H1 (cell line): Measurements from ENCODE around the gene MED16. TPM values are rescaled to one million over a fixed set of nuclear protein-coding genes. Genes with fewer than 3 reads are reported as not detected.

Experiments
- CTCF ChIA-PET: fragments of 300-600 bp; sonication (Branson Sonifier 250); formaldehyde crosslinking; loops from one replicate; lab custom pipeline; 2021; ENCODE audit not compliant: partially characterized antibody; lab: Charles Lee
- POLR2A ChIA-PET: fragments of 300-600 bp; sonication (Branson Sonifier 250); formaldehyde crosslinking; loops from one replicate; lab custom pipeline; 2021; ENCODE audit warnings: inconsistent platforms; ENCODE audit not compliant: partially characterized antibody; lab: Charles Lee
- DNase-seq, 2 experiments: peaks; one replicate each; pipeline versions ENCODE4 v3.0.0 to v3.0.0-alpha.2; 2010 to 2022; ENCODE audit warnings: low spot score in 2 of 2, low read depth in 1 of 2, mixed read lengths in 1 of 2
- FAIRE-seq: peaks from 2 replicates; lab custom pipeline; 2011; peaks lifted over from hg19 to GRCh38; lab: Jason Lieb, UNC
- H2AFZ ChIP-seq: 2 replicates; pipeline ENCODE4 v1.8.1; 2012; ENCODE audit warnings: low read length, inconsistent platforms
- H2AK5ac ChIP-seq: 2 replicates; pipeline ENCODE4 v1.6.1; 2013; ENCODE audit warnings: low read depth, low read length
- H2BK120ac ChIP-seq: replicated peaks from 2 replicates; pipeline ENCODE3; 2013; ENCODE audit warnings: low read depth, low read length, inconsistent platforms
- H2BK12ac ChIP-seq: 2 replicates; pipeline ENCODE4 v1.6.1; 2013; ENCODE audit warnings: low read depth, low read length
- H2BK15ac ChIP-seq: 2 replicates; pipeline ENCODE4 v1.6.1; 2013; ENCODE audit warnings: low read length
- H2BK20ac ChIP-seq: 2 replicates; pipeline ENCODE4 v1.6.1; 2013; ENCODE audit warnings: low read length
- H2BK5ac ChIP-seq: 2 replicates; pipeline ENCODE4 v1.6.1; 2013; ENCODE audit warnings: low read depth, low read length
- H3K14ac ChIP-seq: 2 replicates; pipeline ENCODE4 v1.6.1; 2013; ENCODE audit warnings: inconsistent platforms; ENCODE audit not compliant: insufficient read length
- H3K18ac ChIP-seq: 2 replicates; pipeline ENCODE4 v1.6.1; 2013; ENCODE audit warnings: low read length; ENCODE audit errors: extremely low read depth
- H3K23ac ChIP-seq: 2 replicates; pipeline ENCODE4 v1.6.1; 2013; ENCODE audit warnings: inconsistent platforms; ENCODE audit not compliant: insufficient read length
- H3K23me2 ChIP-seq: 2 replicates; pipeline ENCODE4 v1.6.1; 2013; ENCODE audit warnings: low read depth, low read length
- H3K27ac ChIP-seq: 2 replicates; pipeline ENCODE4 v1.6.1; 2011; ENCODE audit warnings: low read depth, low read length, inconsistent platforms
- H3K27me3 ChIP-seq, 4 experiments: replicated peaks in 1 of 4; 1 replicate in 1 of 4; 2 replicates in 3 of 4; pipeline versions ENCODE4 v1.6.1 to v1.8.1; 2011 to 2013; ENCODE audit warnings: low read length in 3 of 4, mild to moderate bottlenecking in 3 of 4, inconsistent platforms in 2 of 4, mixed read lengths in 2 of 4, moderate library complexity in 1 of 4; ENCODE audit not compliant: control insufficient read depth in 3 of 4, insufficient read depth in 3 of 4; ENCODE audit errors: extremely low read depth in 1 of 4
- H3K36me3 ChIP-seq, 4 experiments: 2 replicates each; pipeline versions ENCODE4 v1.6.1 to v1.8.1; 2011 to 2013; ENCODE audit warnings: mild to moderate bottlenecking in 4 of 4, low read length in 3 of 4, moderate library complexity in 2 of 4, control low read depth in 1 of 4, inconsistent platforms in 1 of 4; ENCODE audit not compliant: insufficient read depth in 4 of 4, control insufficient read depth in 2 of 4
- H3K4ac ChIP-seq: replicated peaks from 2 replicates; pipeline ENCODE3; 2013; ENCODE audit warnings: low read length, low read depth, mixed read lengths, inconsistent platforms; ENCODE audit not compliant: insufficient read length
- H3K4me1 ChIP-seq, 4 experiments: replicated peaks in 1 of 4; 1 replicate in 1 of 4; 2 replicates in 3 of 4; pipeline versions ENCODE4 v1.6.1 to v1.8.1; 2011 to 2013; ENCODE audit warnings: low read length in 3 of 4, inconsistent platforms in 2 of 4, mixed read lengths in 1 of 4; ENCODE audit not compliant: insufficient read depth in 4 of 4, control insufficient read depth in 3 of 4
- H3K4me2 ChIP-seq, 2 experiments: 2 replicates each; pipeline versions ENCODE4 v1.6.1 to v1.8.1; 2011 to 2013; ENCODE audit warnings: low read depth in 2 of 2, low read length in 2 of 2, control low read depth in 1 of 2, inconsistent platforms in 1 of 2, mild to moderate bottlenecking in 1 of 2; ENCODE audit not compliant: insufficient read depth in 1 of 2
- H3K4me3 ChIP-seq, 4 experiments: fragments of 200-600, 300-600 bp in 1 of 4; sonication (generic), shearing (Covaris generic), sonication (Bioruptor Twin) in 1 of 4; 2 replicates each; pipeline versions ENCODE4 v1.5.1 to v1.8.1; 2011 to 2016; ENCODE audit warnings: low read length in 4 of 4, low read depth in 3 of 4, control low read depth in 2 of 4, inconsistent platforms in 2 of 4, mild to moderate bottlenecking in 2 of 4, mixed read lengths in 1 of 4, moderate library complexity in 1 of 4; ENCODE audit not compliant: insufficient read depth in 2 of 4; ENCODE audit errors: extremely low read depth in 1 of 4
- H3K56ac ChIP-seq: replicated peaks from 2 replicates; pipeline ENCODE3; 2013; ENCODE audit warnings: low read depth, mild to moderate bottlenecking, mixed read lengths, low read length, inconsistent platforms; ENCODE audit not compliant: insufficient read length
- H3K79me1 ChIP-seq: 2 replicates; pipeline ENCODE4 v1.6.1; 2013; ENCODE audit warnings: low read depth, low read length, control low read depth
- H3K79me2 ChIP-seq, 2 experiments: 2 replicates each; pipeline versions ENCODE4 v1.6.1 to v1.8.1; 2012 to 2013; ENCODE audit warnings: low read length in 2 of 2, mild to moderate bottlenecking in 2 of 2, inconsistent platforms in 1 of 2; ENCODE audit not compliant: insufficient read depth in 2 of 2, control insufficient read depth in 1 of 2
- H3K9ac ChIP-seq, 4 experiments: replicated peaks in 1 of 4; 1 replicate in 1 of 4; 2 replicates in 3 of 4; pipeline versions ENCODE4 v1.6.1 to v1.8.1; 2011 to 2013; ENCODE audit warnings: low read depth in 3 of 4, low read length in 3 of 4, control low read depth in 2 of 4, mild to moderate bottlenecking in 2 of 4, moderate library complexity in 2 of 4, inconsistent platforms in 1 of 4; ENCODE audit errors: extremely low read depth in 1 of 4
- H3K9me3 ChIP-seq, 2 experiments: 2 replicates each; pipeline versions ENCODE4 v1.6.1 to v1.8.1; 2012 to 2013; ENCODE audit warnings: mild to moderate bottlenecking in 2 of 2, moderate library complexity in 2 of 2, control low read depth in 1 of 2, inconsistent platforms in 1 of 2, low read depth in 1 of 2, low read length in 1 of 2, mixed read lengths in 1 of 2; ENCODE audit not compliant: insufficient read depth in 2 of 2
- H4K20me1 ChIP-seq, 2 experiments: replicated peaks in 1 of 2; 2 replicates each; pipeline versions ENCODE3 to v1.8.1; 2011 to 2013; ENCODE audit warnings: inconsistent platforms in 2 of 2, low read length in 2 of 2, mild to moderate bottlenecking in 1 of 2; ENCODE audit not compliant: insufficient read depth in 2 of 2, control insufficient read depth in 1 of 2
- H4K5ac ChIP-seq: 2 replicates; pipeline ENCODE4 v1.6.1; 2013; ENCODE audit warnings: low read length, low read depth, mixed read lengths, inconsistent platforms; ENCODE audit not compliant: insufficient read length
- H4K8ac ChIP-seq: 2 replicates; pipeline ENCODE4 v1.8.0; 2013; ENCODE audit warnings: mild to moderate bottlenecking, moderate library complexity, low read length, inconsistent platforms; ENCODE audit not compliant: insufficient read depth; ENCODE audit errors: extremely low read depth
- H4K91ac ChIP-seq: replicated peaks from 2 replicates; pipeline ENCODE3; 2013; ENCODE audit warnings: low read length, mixed read lengths, inconsistent platforms; ENCODE audit not compliant: insufficient read length
- SIX5 ChIP-seq: IDR thresholded peaks from 2 replicates; pipeline ENCODE4 v1.6.1; 2011; ENCODE audit warnings: mild to moderate bottlenecking, low read depth, low read length
- WGBS, 2 experiments: shearing (Covaris generic) in 1 of 2; methylation state at CpG; one replicate each; pipeline versions ENCODE4 v1.1.6 to v1.1.7; 2013 to 2015; ENCODE audit warnings: low lambda C conversion rate in 2 of 2, mixed read lengths in 2 of 2, inconsistent platforms in 1 of 2, low coverage in 1 of 2, missing lambda C conversion rate in 1 of 2; ENCODE audit not compliant: insufficient replicate concordance in 2 of 2, insufficient coverage in 1 of 2, insufficient read length in 1 of 2; ENCODE audit errors: extremely low coverage in 1 of 2, missing lambda C conversion rate in 1 of 2; 5-methylcytosine and 5-hydroxymethylcytosine counted together
- polyA plus RNA-seq, 7 experiments: library from polyadenylated mRNA; depleted of rRNA in 3 of 7; stranded (reverse) in 5 of 7; unstranded in 2 of 7; fragments of >200 nt in 5 of 7; fragments of 200-250 nt in 2 of 7; gene quantifications; 1 replicate in 5 of 7; 2 replicates in 1 of 7; 4 replicates in 1 of 7; pipeline versions ENCODE4 v1.2.1 to v1.2.3, GENCODE V29; 2011 to 2013; ENCODE audit warnings: missing spikeins in 2 of 7, mixed read lengths in 2 of 7
- total RNA-seq: library from RNA; stranded (reverse); fragmentation: NEBNext Ultra II Directional; extraction: Animal tissue kit (Norgen Biotek cat#: 25700); gene quantifications from 2 replicates; pipeline ENCODE4 v1.2.1, GENCODE V29; 2021

MED16 gene
- total and polyA plus RNA-seq, 2 of the 8 experiments (the other 6 are each of a cell fraction or from before 2014, with no cell fraction given) = 51.0 to 67.2 TPM

DNA sequence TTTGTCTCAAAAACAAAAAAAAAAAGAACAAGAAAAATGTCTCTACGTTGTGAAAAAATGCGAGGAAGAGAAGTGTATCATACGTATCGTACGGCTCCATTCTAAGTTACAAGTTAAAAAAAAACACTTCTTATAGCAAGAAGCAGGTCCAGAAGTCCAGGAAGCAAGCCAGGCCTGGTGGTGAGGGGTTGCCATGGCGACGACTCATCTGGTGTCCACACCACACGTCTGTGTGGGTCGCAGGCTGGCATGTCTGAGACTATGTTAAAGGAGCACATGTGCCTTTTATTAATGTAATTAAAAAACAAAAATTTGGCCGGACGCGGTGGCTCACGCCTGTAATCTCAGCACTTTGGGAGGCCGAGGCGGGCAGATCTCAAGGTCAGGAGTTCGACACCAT lies 5.9 kb downstream of the MED16 start:
- no peak for FAIRE-seq

More for the DNA sequence above, 5.9 kb downstream of the MED16 start:
- Histone ChIP-seq H3K27me3 (no peaks in the 10 kb centered on the region), H3K79me2 (no peaks in the 10 kb centered on the region; a peak in 1 of 4 replicates), H3K27ac (no peak overlapping the region), H3K4me1 (peaks cover 0 to 2% (median 0%) of the 10 kb centered on the region in 4 experiments; a peak in 2 of 7 replicates), H3K14ac (no peak overlapping the region), H3K4me2 (no peak overlapping the region), H4K8ac (no peak overlapping the region), H3K23ac (no peak overlapping the region), H3K23me2 (no peaks in the 10 kb centered on the region), H3K4me3 (no peak overlapping the region), H4K20me1 (peaks cover 5 to 17% of the 10 kb centered on the region in 2 experiments), H2BK20ac (no peak overlapping the region), H3K9me3 (no peaks in the 10 kb centered on the region), H2AK5ac (no peak overlapping the region), H2AFZ (no peak overlapping the region), H3K36me3 (peaks cover 0 to 21% (median 10%) of the 10 kb centered on the region in 4 experiments; a peak in 4 of 8 replicates), H2BK120ac (no peak overlapping the region), H2BK15ac (no peak overlapping the region), H3K56ac (no peak overlapping the region), H3K9ac (no peak overlapping the region), H2BK12ac (no peak overlapping the region), H2BK5ac (no peak overlapping the region), H3K79me1 (peaks cover 7% of the 10 kb centered on the region), H3K4ac (no peak overlapping the region), H3K18ac (no peak overlapping the region), H4K91ac (no peak overlapping the region), H4K5ac (no peak overlapping the region)
- 86% methylated on average over 16 of the region's 16 CpGs; no CpG with 5 or more reads in 1 of the 2 experiments for WGBS, 2 experiments
- ChIA-PET CTCF (no interaction called here), POLR2A (interaction anchor here (8.8 kb wide), 1 partner anchor 9 kb away, joined by 82 read pairs; no protein-coding TSS in a partner anchor)
- TF ChIP-seq SIX5 = no peak
- DNase-seq = no peak
